ENCODE results near the gene PEX5. TPM values are rescaled to one million over a fixed set of nuclear protein-coding genes. Genes with fewer than 3 reads are reported as not detected.
A peak's percentile ranks its signal among the peaks of the same experiment; 100 is the strongest.

The PEX5 gene
- total RNA-seq, 1 donor from 2014 or later, result 61.7 TPM

DNA sequence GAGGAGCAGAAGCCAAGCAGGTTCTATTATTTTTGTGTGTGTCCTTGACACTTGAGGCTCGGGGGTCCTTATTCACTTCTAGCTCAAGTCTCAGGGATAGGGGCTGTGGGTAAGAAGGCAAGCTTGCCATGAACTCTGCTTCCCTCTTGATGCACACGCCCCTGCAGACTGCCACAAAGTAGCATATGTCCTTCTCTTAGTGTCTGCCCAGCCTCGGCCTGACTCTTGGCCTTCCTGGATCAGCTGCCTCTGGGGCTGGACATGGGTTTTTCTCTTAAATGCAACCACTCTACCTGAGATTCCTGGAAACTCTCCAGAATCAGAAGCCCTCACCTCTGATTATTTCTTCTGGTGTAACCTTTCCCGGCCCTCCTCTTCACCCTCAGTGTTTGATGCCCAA lies 28.2 kb upstream of the PEX5 start:
- Histone ChIP-seq H3K27me3 (no peaks in the 10 kb centered on the region), H3K27ac (no peak overlapping the region), H3K4me3 (no peak overlapping the region), H3K36me3 (peaks cover 8 to 11% of the 10 kb centered on the region in 2 donors), H3K4me1 (no peaks in the 10 kb centered on the region), H3K9me3 (no peaks in the 10 kb centered on the region)
- intact Hi-C loops (cut with DNase I), result no loop called here
- DNase-seq (ENCODE audit: low spot score in 2 of 2), result no peak
- no peak for TF ChIP-seq CTCF (IDR thresholded peaks at IDR 0.05)

GRCh38 chr12:7161811-7162210 lies 27.7 kb upstream of the PEX5 start:
- no peak for TF ChIP-seq CTCF (IDR thresholded peaks at IDR 0.05)
- no peaks in the 10 kb centered on the region for H3K27me3 ChIP-seq
- intact Hi-C loops (cut with DNase I), result no loop called here
- H3K27ac ChIP-seq, result no peak overlapping the region
- no peak for DNase-seq (ENCODE audit: low spot score in 2 of 2)
- H3K9me3 ChIP-seq, result no peaks in the 10 kb centered on the region
- H3K4me3 ChIP-seq, result no peak overlapping the region
- no peaks in the 10 kb centered on the region for H3K4me1 ChIP-seq
- H3K36me3 ChIP-seq, result peaks cover 8 to 9% of the 10 kb centered on the region in 2 donors

- H3K4me1 ChIP-seq, result no peaks in the 10 kb centered on the region
- no peak overlapping the region for H3K27ac ChIP-seq
- no peaks in the 10 kb centered on the region for H3K9me3 ChIP-seq
- TF ChIP-seq CTCF (IDR thresholded peaks at IDR 0.05), result peak in 2 of 3 experiments; percentile 11 to 38
- H3K27me3 ChIP-seq, result no peaks in the 10 kb centered on the region
- intact Hi-C loops (cut with DNase I), result no loop called here
- H3K36me3 ChIP-seq, result peaks cover 3% of the 10 kb centered on the region in 2 donors
- H3K4me3 ChIP-seq, result no peak overlapping the region
- DNase-seq (ENCODE audit: low spot score in 2 of 2), result no peak
Observed at GRCh38 chr12:7162691-7163114, 26.8 kb upstream of the PEX5 start.

DNA sequence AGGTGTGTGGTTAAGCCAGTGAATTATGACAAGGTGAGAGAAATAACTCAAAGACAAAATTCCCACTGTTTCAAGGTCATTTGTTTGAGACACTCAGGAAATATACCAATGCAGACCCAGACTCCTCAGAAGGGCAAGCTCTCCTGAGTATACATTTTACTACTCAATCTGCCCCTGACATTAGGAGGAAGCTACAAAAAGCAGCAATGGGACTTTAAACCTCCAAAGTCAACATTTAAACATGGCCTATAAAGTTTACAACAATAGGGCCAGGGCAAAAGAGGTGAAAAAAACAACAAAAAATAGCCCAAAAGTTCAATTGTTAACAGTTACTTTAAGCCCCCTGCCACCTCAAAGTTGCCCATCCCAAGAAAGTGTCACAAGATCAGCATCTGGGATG lies 19.5 kb upstream of the PEX5 start:
- no peak overlapping the region for H3K27ac ChIP-seq
- H3K9me3 ChIP-seq, result no peaks in the 10 kb centered on the region
- no peak for DNase-seq (ENCODE audit: low spot score in 2 of 2)
- no peaks in the 10 kb centered on the region for H3K27me3 ChIP-seq
- H3K4me3 ChIP-seq, result no peak overlapping the region
- no peaks in the 10 kb centered on the region for H3K36me3 ChIP-seq
- no peaks in the 10 kb centered on the region for H3K4me1 ChIP-seq
- no peak for TF ChIP-seq CTCF (IDR thresholded peaks at IDR 0.05)
- intact Hi-C loops (cut with DNase I), result no loop called here

GRCh38 chr12:7171854-7172253 lies 17.6 kb upstream of the PEX5 start:
- no peaks in the 10 kb centered on the region for H3K36me3 ChIP-seq
- H3K4me1 ChIP-seq, result no peaks in the 10 kb centered on the region
- H3K9me3 ChIP-seq, result no peaks in the 10 kb centered on the region
- H3K4me3 ChIP-seq, result no peak overlapping the region
- no peaks in the 10 kb centered on the region for H3K27me3 ChIP-seq
- no peak for DNase-seq (ENCODE audit: low spot score in 2 of 2)
- TF ChIP-seq CTCF (IDR thresholded peaks at IDR 0.05), result no peak
- H3K27ac ChIP-seq, result no peak overlapping the region
- intact Hi-C loops (cut with DNase I), result no loop called here

GRCh38 chr12:7175493-7175892 lies 14.0 kb upstream of the PEX5 start:
- H3K9me3 ChIP-seq, result no peaks in the 10 kb centered on the region
- H3K27me3 ChIP-seq, result no peaks in the 10 kb centered on the region
- H3K27ac ChIP-seq, result no peak overlapping the region
- H3K36me3 ChIP-seq, result no peaks in the 10 kb centered on the region
- H3K4me3 ChIP-seq, result no peak overlapping the region
- intact Hi-C loops (cut with DNase I), result no loop called here
- TF ChIP-seq CTCF (IDR thresholded peaks at IDR 0.05), result no peak
- no peak for DNase-seq (ENCODE audit: low spot score in 2 of 2)
- H3K4me1 ChIP-seq, result no peaks in the 10 kb centered on the region
